ENCODE results near the gene CIP2A.

The CIP2A gene

GRCh38 chr3:108509871-108510270 lies 79.4 kb downstream of the CIP2A start:
- DNase-seq (ENCODE audit: low read depth): no peak

- no peak for DNase-seq (ENCODE audit: low read depth)
Measured at GRCh38 chr3:108509263-108509662, 80.0 kb downstream of the CIP2A start.

- no peak for DNase-seq (ENCODE audit: low read depth)
Measured at GRCh38 chr3:108507902-108508301, 81.3 kb downstream of the CIP2A start.

GRCh38 chr3:108505811-108506210 lies 83.4 kb downstream of the CIP2A start:
- no peak for DNase-seq (ENCODE audit: low read depth)

GRCh38 chr3:108503722-108504121 lies 85.5 kb downstream of the CIP2A start:
- DNase-seq (ENCODE audit: low read depth): no peak

GRCh38 chr3:108501535-108501934 lies 87.7 kb downstream of the CIP2A start:
- no peak for DNase-seq (ENCODE audit: low read depth)

- no peak for DNase-seq (ENCODE audit: low read depth)
Measured at GRCh38 chr3:108500728-108501127, 88.5 kb downstream of the CIP2A start.
